GM18867 (cell line): ENCODE measurements around the gene PREX1.
A peak's percentile ranks its signal among the peaks of the same experiment; 100 is the strongest.
"Not testable (repeated sequence)": the region's sequence is repeated elsewhere in the genome, so short reads cannot be mapped to it uniquely, and the experiment has no call there.

ENCODE experiments used
- ATAC-seq: cut with Tn5 transposase; IDR thresholded peaks from one replicate; pipeline ENCODE4 v1.9.1; 2021; ENCODE audit warnings: mild to moderate bottlenecking, moderate library complexity; ENCODE audit not compliant: unreplicated experiment

PREX1 gene

GRCh38 chr20:48849299-48849698 is 21.5 kb upstream of the PREX1 start:
- ATAC-seq = no peak

GRCh38 chr20:48847498-48848205 is 19.9 kb upstream of the PREX1 start:
- ATAC-seq = no peak

- peak; percentile 83 for ATAC-seq
Measured at GRCh38 chr20:48846516-48847492, 19.0 kb upstream of the PREX1 start.

DNA sequence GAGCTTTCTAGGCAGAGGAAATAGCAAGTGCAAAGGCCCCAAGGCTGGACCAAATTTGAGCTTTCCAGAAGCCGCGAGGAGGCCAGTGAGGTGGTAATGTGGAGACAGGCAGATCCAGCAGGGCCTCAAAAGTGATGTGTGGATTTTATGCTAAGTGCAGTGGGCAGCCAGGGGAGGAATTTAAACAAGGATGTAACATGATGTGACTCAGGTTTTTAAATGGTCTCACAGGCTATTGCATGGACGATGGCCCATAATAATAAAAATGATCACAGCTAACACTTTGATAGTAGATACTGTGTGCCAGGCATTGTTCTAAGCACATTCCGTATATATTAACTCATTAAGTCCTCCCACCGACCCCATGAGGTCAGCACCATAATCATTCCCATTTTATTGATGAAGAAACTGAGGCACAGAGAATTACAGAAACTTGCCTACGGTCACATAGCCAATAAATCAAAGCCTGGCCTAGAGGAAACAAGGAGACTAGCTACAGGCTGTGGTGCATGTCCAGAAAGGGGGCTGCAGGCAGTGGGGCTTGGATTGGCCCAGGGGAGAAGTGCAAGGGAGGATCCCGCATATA is 18.0 kb upstream of the PREX1 start:
- ATAC-seq = no peak

- no peak for ATAC-seq
Measured at GRCh38 chr20:48844996-48845395, 17.2 kb upstream of the PREX1 start.

DNA sequence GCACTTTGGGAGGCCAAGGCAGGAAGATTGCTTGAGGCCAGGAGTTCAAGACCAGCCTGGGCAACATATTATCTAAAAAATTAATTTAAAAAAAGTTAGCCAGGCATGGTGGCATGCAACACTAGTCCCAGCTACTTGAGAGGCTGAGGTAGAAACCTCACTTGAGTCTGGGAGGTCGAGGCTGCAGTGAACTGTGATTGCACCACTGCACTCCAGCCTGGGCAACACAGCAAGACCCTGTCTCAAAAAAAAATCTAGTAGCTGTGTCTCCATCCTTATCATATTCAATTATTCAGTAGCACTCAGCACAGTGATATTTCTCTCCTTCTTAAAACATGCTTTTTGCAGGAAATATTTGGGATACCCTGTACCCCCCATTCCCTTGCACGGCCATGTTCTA is 16.1 kb upstream of the PREX1 start:
- ATAC-seq = not testable (repeated sequence)

- no peak for ATAC-seq
Measured at GRCh38 chr20:48843057-48843806, 15.4 kb upstream of the PREX1 start.

DNA sequence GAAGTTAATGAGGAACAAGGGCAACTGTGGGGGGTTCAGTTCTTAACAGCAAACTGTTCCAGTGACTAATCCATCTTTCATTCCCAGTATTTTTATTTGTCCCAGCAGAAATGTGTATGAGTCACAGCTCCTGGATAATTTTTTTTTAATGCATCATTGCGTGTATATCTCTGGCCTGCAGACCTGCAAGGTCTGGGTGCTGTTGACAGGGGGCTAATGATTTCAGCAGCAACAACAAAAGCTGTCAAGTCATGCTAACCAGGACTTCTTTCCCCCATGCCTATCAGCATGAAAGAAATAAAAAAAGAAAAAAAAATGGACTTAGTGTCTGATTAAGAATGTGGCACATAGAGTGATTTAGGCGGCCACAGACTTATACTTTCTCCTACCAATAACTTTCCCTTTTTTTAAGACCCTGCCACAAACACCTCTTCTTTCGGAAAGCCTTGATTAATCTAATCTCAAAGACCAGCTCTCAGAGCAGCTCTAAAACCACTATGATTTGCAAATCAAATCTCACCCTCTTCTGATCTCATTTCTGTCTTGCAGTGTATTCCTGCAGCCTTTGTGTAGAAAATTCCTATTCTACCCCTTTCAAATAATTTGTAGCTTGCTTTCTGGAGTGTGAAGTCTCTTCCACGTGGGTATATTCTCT is 14.2 kb upstream of the PREX1 start:
- ATAC-seq = no peak

GRCh38 chr20:48841196-48841874 is 13.5 kb upstream of the PREX1 start:
- ATAC-seq = no peak

GRCh38 chr20:48839154-48839917 is 11.5 kb upstream of the PREX1 start:
- no peak for ATAC-seq

- ATAC-seq = no peak
Measured at GRCh38 chr20:48837014-48837413, 9.2 kb upstream of the PREX1 start.

DNA sequence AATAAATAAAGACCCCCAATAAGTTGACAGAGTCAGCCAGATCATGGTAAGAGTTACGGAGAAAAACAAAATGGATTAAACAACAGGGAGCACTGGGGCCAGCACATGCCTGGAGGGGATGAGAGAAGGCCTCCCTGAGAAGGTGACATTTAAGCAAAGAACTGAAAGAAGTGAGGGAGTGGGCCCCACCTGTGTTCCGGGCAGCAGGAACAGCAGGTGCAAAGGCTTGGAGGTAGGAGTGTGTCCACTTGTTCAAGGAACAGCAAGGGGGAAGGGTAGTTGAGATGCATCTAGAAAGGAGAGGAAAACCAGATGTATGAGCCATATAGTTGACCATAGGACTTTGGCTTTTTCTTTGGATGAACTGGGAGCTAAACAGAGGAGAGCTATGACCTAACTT is 7.6 kb upstream of the PREX1 start:
- no peak for ATAC-seq

DNA sequence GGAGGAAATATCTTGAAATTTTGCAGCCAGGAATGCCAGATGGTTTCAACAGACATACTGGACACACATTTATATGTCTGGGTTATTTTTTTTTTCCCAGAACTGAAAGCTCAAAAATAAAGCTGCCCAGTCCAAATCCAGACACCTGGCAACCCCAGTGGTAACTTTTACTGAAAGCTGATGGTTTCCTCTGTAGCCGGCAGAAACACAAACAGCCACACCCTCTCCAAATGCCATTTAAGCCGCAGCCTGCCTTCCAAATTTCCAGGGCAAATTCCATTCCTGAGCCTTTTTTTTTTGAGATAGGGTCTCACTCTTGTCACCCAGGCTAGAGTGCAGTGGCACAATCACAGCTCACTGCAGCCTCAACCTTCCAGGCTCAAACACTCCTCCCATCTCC is 6.5 kb upstream of the PREX1 start:
- no peak for ATAC-seq

DNA sequence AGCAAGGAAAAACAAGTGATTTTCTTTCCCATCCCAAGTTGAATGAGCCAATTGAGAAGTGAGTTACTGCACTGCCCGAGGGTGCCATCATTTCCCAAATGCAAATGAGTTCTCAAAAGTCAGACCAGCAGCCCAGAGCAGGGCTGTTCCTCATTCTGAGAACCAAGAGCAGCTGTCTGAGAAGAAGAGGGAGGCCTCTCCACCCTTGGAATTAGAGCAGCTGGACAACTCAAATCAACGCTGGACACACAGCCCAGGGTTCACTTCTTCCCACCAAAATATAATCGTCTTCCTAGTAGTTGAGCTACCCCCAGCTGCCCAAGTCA is 4.6 kb upstream of the PREX1 start:
- ATAC-seq = no peak

DNA sequence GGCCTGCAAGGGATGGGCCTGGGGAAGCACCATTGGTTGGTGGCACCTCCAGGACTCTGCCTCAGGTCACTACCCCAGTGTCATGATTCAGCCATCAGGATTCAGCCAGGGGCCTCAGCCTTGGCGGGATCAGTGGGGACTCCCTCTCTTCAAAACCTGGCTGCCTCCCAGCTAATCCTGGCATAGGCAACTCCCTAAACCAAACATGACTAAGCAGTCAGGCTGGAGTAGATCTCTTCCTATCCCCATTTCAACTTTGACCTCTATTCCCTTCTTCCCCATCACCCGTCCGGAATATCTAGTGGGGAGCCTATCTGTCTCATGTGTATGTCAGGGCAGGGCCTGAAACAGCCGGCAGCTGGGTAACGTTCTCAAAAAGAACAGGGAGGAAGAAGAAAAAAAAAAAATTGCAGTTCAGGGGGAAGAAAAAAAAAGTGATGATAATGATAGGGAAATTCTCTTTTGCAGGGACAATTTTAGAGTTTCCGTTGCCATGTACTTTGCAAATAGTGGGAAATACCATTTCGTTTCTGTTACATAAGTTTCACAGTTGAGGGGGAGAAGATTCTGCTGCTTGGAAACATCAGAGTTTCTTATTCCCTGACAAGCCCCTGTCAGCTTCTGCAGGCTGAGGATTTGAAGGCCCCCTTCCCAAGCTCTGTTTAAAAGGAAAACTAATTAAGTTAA is 4.1 kb upstream of the PREX1 start:
- ATAC-seq = no peak

DNA sequence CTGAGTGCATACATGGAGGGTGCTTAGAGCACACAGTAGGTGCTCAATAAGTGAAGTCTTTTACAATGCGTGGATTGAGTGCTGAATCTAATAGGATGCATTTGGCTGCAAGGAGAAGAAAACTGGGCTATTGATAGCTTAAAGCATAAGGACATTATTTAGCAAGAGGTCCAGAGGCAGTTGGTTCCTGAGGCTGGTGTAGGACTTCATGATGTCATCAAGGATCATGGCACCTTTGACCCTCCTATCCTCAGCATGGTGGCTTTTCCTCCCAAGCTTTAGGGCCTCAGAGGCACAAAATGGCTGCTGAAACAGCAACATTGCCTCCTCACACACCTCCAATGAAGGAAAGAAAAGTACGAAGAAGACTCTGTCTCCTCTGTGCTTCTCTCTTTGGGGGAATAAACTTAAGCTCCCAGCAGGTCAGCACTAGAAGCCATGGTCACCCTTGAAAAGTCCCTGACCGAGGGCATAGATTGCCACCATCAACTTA is 3.1 kb upstream of the PREX1 start:
- no peak for ATAC-seq

- ATAC-seq = no peak
Measured at GRCh38 chr20:48829940-48830339, 2.1 kb upstream of the PREX1 start.

DNA sequence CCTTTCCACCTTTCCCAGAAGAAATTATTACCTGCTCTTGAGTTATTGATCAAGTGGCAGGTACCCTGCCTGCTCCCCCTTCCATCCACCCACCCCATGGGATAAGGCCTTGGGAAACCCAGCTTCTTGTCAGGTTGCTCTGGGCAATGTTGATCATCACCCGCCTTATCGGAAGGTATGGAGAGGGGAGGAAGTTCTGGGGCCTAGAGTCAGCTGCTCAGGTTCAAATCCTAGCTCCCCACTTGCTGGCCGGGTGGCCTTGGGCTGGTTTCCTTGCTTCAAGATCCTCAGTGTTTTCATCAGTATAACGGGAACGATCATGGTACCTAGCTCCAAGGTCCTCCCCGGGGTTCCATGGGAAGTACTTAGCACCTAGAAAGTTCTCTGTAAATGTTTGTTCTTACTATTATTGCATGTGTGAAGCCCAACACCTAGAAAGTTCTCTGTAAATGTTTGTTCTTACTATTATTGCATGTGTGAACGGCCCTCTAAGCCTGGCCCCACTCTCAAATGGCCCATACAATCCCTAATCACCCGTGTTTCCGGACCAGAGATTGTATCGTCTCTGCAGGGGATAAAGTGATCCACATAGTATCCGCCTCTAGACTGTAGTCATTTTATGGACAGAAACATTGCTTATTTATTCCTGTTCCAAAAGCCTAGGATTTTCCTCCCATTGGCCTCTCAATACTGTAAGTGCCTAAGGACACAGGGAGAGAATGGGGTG is 1.1 kb upstream of the PREX1 start:
- ATAC-seq = no peak
